HFF-Myc (cell line): ENCODE data around the gene CTBS.

Source experiments
- DNase-seq: peaks from one replicate; pipeline ENCODE4 v3.0.0-alpha.2; 2011; ENCODE audit warnings: low read depth; ENCODE audit errors: extremely low read depth
- H3K4me3 ChIP-seq: replicated peaks from 2 replicates; pipeline ENCODE4 v1.5.1; 2011; ENCODE audit warnings: low read depth, mild to moderate bottlenecking, control low read depth, low read length
- CTCF ChIP-seq: IDR thresholded peaks from 2 replicates; pipeline ENCODE4 v1.5.1; 2012; ENCODE audit warnings: mild to moderate bottlenecking, low read depth, low read length, control low read depth; ENCODE audit errors: missing control alignments

CTBS gene

DNA sequence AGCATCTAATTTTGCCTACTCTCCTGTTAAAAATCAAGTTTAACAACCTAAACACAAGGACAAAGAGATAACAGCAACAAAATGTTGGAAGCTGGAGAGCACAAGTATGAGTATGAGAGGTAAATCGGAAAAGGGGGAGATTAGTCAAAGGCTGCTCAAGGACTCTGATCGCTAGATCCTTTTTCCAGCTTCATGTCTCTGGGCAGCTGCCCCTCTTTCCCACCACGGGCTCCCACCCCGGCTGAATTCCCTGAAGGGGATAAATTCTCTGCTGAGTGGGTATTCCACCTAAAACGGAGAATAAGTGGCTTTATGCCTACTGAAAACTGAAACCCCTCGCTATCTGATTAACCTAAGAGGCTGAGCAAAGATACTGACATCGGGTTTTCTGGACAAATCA, 696 bp upstream of the CTBS start:
- TF ChIP-seq CTCF, result no peak

GRCh38 chr1:84573481-84573966, 716 bp downstream of the CTBS start:
- DNase-seq, result no peak
- peak overlapping the region; percentile 54 for H3K4me3 ChIP-seq
- TF ChIP-seq CTCF, result no peak

More for the DNA sequence above, 696 bp upstream of the CTBS start:
- no peak for DNase-seq
- peak overlapping the region; percentile 54 for H3K4me3 ChIP-seq

DNA sequence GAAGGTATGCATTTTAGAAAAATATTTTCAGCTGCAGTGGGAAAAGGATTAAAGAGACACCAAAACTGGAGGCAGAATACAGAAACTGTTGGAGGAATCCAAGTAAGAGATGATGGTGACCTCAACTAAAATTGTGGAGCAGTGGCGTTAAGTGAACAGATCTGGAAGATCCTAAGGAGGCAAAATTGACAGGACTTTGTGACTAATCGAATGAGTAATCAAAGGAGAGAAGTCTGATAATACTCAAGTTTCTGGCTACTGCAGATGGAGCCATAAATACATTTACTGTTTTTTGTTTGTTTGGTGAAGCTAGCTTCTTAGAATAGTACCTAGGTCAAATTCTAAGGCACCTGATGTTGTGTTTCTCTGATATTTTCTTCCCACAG, 3.1 kb downstream of the CTBS start:
- no peak for TF ChIP-seq CTCF
- no peak for DNase-seq

GRCh38 chr1:84570436-84571149, 3.6 kb downstream of the CTBS start:
- DNase-seq, result no peak
- no peak for TF ChIP-seq CTCF
- H3K4me3 ChIP-seq, result no peak overlapping the region

More for the DNA sequence above, 3.1 kb downstream of the CTBS start:
- H3K4me3 ChIP-seq, result no peak overlapping the region

- no peak for DNase-seq
- H3K4me3 ChIP-seq, result no peak overlapping the region
- no peak for TF ChIP-seq CTCF
Observed at GRCh38 chr1:84569216-84569615, 5.0 kb downstream of the CTBS start.

DNA sequence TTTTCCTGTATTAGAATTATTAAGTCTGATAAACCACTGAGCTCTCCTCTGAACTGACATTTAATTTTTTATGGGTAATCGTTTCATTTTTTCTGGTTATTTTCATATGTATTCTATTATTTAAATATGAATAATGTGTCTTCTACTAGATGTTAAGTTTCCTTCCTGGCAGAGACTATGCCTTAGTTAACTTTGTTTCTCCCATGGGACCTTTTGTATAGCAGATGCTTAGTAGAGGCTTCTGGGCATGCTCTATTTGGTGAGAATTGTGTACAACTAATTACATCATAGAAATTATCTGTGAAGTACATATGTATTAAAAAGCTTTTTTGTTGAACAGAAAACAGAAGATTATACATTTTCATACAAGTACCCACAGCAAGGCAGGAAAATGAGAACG, 23.4 kb downstream of the CTBS start:
- TF ChIP-seq CTCF, result no peak
- DNase-seq, result no peak

GRCh38 chr1:84541679-84542078, 32.6 kb downstream of the CTBS start:
- no peak for DNase-seq
- no peak overlapping the region for H3K4me3 ChIP-seq
- peak; percentile 19 for TF ChIP-seq CTCF

More for the DNA sequence above, 23.4 kb downstream of the CTBS start:
- no peak overlapping the region for H3K4me3 ChIP-seq
